PC-9 (cell line): ENCODE results near the gene DOCK9.

ENCODE experiments used
- CTCF ChIP-seq: fragments of 200-600 bp; sonication (generic); conservative IDR thresholded peaks from 2 replicates; pipeline ENCODE4 v1.6.1; 2017; ENCODE audit warnings: mixed run types, antibody characterized with exemption, mild to moderate bottlenecking, moderate library complexity
- EZH2 ChIP-seq: fragments of 200-600 bp; sonication (generic); IDR thresholded peaks from 2 replicates; pipeline ENCODE4 v1.8.0; 2017; ENCODE audit warnings: antibody characterized with exemption, low read depth

- TF ChIP-seq CTCF (no peak), EZH2 (no peak)
Measured at GRCh38 chr13:98880677-98881076, 97.2 kb downstream of the DOCK9 start.
